Endothelial cell of umbilical vein (primary cell): Measurements from ENCODE around the gene ABCA3. TPM values are rescaled to one million over a fixed set of nuclear protein-coding genes. Genes with fewer than 3 reads are reported as not detected.

ENCODE experiments used
- BruUV-seq: library from RNA; stranded (reverse); fragments of 400-500 nt; replicated peaks from 2 replicates; lab custom pipeline; 2021; lab: Mats Ljungman, UMichigan
- CTCF ChIA-PET: fragments of 300-600, 350-600 bp; sonication (Branson Sonifier 250); formaldehyde crosslinking; loops from one replicate; lab custom pipeline; 2021; ENCODE audit warnings: antibody characterized with exemption, inconsistent platforms; lab: Charles Lee
- POLR2A ChIA-PET: fragments of 300-600, 350-600 bp; sonication (Branson Sonifier 250); formaldehyde crosslinking; loops from one replicate; lab custom pipeline; 2021; ENCODE audit warnings: antibody characterized with exemption, inconsistent platforms; lab: Charles Lee
- DNase-seq: peaks from one replicate; pipeline ENCODE4 v3.0.0-alpha.2; 2011; ENCODE audit warnings: low read depth, low spot score
- FAIRE-seq: peaks from 2 replicates; lab custom pipeline; 2011; peaks lifted over from hg19 to GRCh38; lab: Jason Lieb, UNC
- H2AFZ ChIP-seq: 2 replicates; pipeline ENCODE4 v1.6.0; 2012; ENCODE audit warnings: low read depth, low read length, control low read depth, inconsistent platforms
- H3K27ac ChIP-seq: 2 replicates; pipeline ENCODE4 v1.5.1; 2011; ENCODE audit warnings: low read depth, mild to moderate bottlenecking, control low read depth, low read length, moderate library complexity; ENCODE audit not compliant: insufficient read depth
- H3K27me3 ChIP-seq, 2 experiments: 2 replicates each; pipeline versions ENCODE4 v1.6.0 to v1.6.1; 2011; ENCODE audit warnings: low read length in 2 of 2, mixed read lengths in 1 of 2; ENCODE audit not compliant: control insufficient read depth in 2 of 2, insufficient read depth in 2 of 2
- H3K36me3 ChIP-seq, 2 experiments: 2 replicates in 1 of 2; 3 replicates in 1 of 2; pipeline ENCODE4 v1.5.1; 2011; ENCODE audit warnings: low read length in 2 of 2, mild to moderate bottlenecking in 1 of 2, moderate library complexity in 1 of 2; ENCODE audit not compliant: control insufficient read depth in 2 of 2, insufficient read depth in 2 of 2; ENCODE audit errors: extremely low read depth in 1 of 2
- H3K4me1 ChIP-seq: 3 replicates; pipeline ENCODE4 v1.5.1; 2011; ENCODE audit warnings: mild to moderate bottlenecking, low read length; ENCODE audit not compliant: control insufficient read depth, insufficient read depth; ENCODE audit errors: extremely low read depth
- H3K4me2 ChIP-seq: 2 replicates; pipeline ENCODE4 v1.6.1; 2011; ENCODE audit warnings: low read length, control low read depth, mixed read lengths; ENCODE audit not compliant: insufficient read depth
- H3K4me3 ChIP-seq, 3 experiments: fragments of 200-600 bp in 1 of 3; sonication (generic), shearing (Covaris generic) in 1 of 3; replicated peaks in 1 of 3; 2 replicates each; pipeline ENCODE4 v1.5.1; 2011 to 2016; ENCODE audit warnings: control low read depth in 3 of 3, low read length in 3 of 3, mild to moderate bottlenecking in 2 of 3, inconsistent platforms in 1 of 3, low read depth in 1 of 3, moderate library complexity in 1 of 3; ENCODE audit not compliant: insufficient read depth in 1 of 3
- H3K79me2 ChIP-seq: 2 replicates; pipeline ENCODE4 v1.6.0; 2012; ENCODE audit warnings: low read length, inconsistent platforms; ENCODE audit not compliant: control insufficient read depth, insufficient read depth
- H3K9ac ChIP-seq: replicated peaks from 2 replicates; pipeline ENCODE3; 2011; ENCODE audit warnings: low read length, control low read depth; ENCODE audit not compliant: insufficient read depth; ENCODE audit errors: extremely low read depth
- H3K9me1 ChIP-seq: replicated peaks from 3 replicates; pipeline ENCODE4 v1.6.0; 2011; ENCODE audit warnings: mild to moderate bottlenecking, low read length; ENCODE audit not compliant: control insufficient read depth, insufficient read depth; ENCODE audit errors: extremely low read depth
- H3K9me3 ChIP-seq: replicated peaks from 2 replicates; pipeline ENCODE4 v1.5.1; 2012; ENCODE audit warnings: low read length, inconsistent platforms; ENCODE audit not compliant: control insufficient read depth, insufficient read depth
- H4K20me1 ChIP-seq: replicated peaks from 2 replicates; pipeline ENCODE3; 2011; ENCODE audit warnings: mild to moderate bottlenecking, low read length; ENCODE audit not compliant: control insufficient read depth, insufficient read depth; ENCODE audit errors: extremely low read depth
- CTCF ChIP-seq, 2 donors: IDR thresholded peaks; 1 replicate in 1 of 2; 2 replicates in 1 of 2; pipeline ENCODE4 v1.5.1; 2011; ENCODE audit warnings: low read length in 2 of 2, mild to moderate bottlenecking in 2 of 2, moderate library complexity in 2 of 2, control low read depth in 1 of 2, inconsistent platforms in 1 of 2, low read depth in 1 of 2; ENCODE audit not compliant: insufficient read depth in 1 of 2; ENCODE audit errors: extremely low read depth in 1 of 2
- EZH2 ChIP-seq: IDR thresholded peaks from 2 replicates; pipeline ENCODE4 v1.6.1; 2012; ENCODE audit warnings: borderline replicate concordance, low read depth, mild to moderate bottlenecking, moderate library complexity, low read length, inconsistent platforms; ENCODE audit not compliant: severe bottlenecking
- FOS ChIP-seq: IDR thresholded peaks from 2 replicates; pipeline ENCODE4 v1.6.1; 2011; ENCODE audit warnings: mild to moderate bottlenecking, low read length, moderate library complexity, borderline replicate concordance; ENCODE audit not compliant: insufficient read depth
- GATA2 ChIP-seq: IDR thresholded peaks from 2 replicates; pipeline ENCODE4 v1.7.0; 2011; ENCODE audit warnings: low read depth, mild to moderate bottlenecking, moderate library complexity, mixed read lengths, low read length; ENCODE audit not compliant: insufficient read length, insufficient read depth
- JUN ChIP-seq: IDR thresholded peaks from 2 replicates; pipeline ENCODE4 v1.6.1; 2011; ENCODE audit warnings: borderline replicate concordance, low read depth; ENCODE audit not compliant: insufficient read length, insufficient read depth
- MAX ChIP-seq: IDR thresholded peaks from 2 replicates; pipeline ENCODE4 v1.6.1; 2011; ENCODE audit not compliant: insufficient read depth, insufficient read length
- MYC ChIP-seq: IDR thresholded peaks from one replicate; pipeline ENCODE4 v1.6.1; 2011; ENCODE audit warnings: mild to moderate bottlenecking, low read depth, low read length
- POLR2A ChIP-seq: IDR thresholded peaks from 2 replicates; pipeline ENCODE4 v1.6.1; 2012; ENCODE audit warnings: low read depth, mild to moderate bottlenecking, control low read depth, low read length
- POLR2AphosphoS5 ChIP-seq: IDR thresholded peaks from 2 replicates; pipeline ENCODE4 v1.6.1; 2012; ENCODE audit warnings: low read depth, mild to moderate bottlenecking, control low read depth, low read length, moderate library complexity; ENCODE audit not compliant: insufficient read depth
- dilution Hi-C: fragments of 300-500 bp; cut with MboI; formaldehyde crosslinking; loops from one replicate; pipeline ENCODE4 v1.15.0; 2019; ENCODE audit warnings: low sequenced_read_pairs; ENCODE audit not compliant: extremely low pct_ligation_motif_present
- intact Hi-C: fragments of 100-400 bp; cut with micrococcal nuclease; formaldehyde crosslinking; loops from one replicate; pipeline ENCODE4 v1.10.0; 2022
- polyA plus RNA-seq, 4 experiments: library from polyadenylated mRNA; depleted of rRNA in 3 of 4; stranded (reverse) in 3 of 4; unstranded in 1 of 4; fragments of >200 nt; gene quantifications; 2 replicates each; pipeline versions ENCODE4 v1.2.1 to v1.2.3, GENCODE V29; 2011 to 2012; ENCODE audit warnings: missing spikeins in 1 of 4
- total RNA-seq: library from RNA; stranded (reverse); gene quantifications from 2 replicates; pipeline ENCODE4 v1.2.3, GENCODE V29; 2021

Gene ABCA3
- total and polyA plus RNA-seq, 2 donors (not counting 3 experiments of a cell fraction or from before 2014, with no cell fraction given) = 13.5 to 36.0 TPM

- no peak overlapping the region for H3K27ac ChIP-seq
- H3K36me3 ChIP-seq = peaks cover 0 to 8% of the 10 kb centered on the region in 2 experiments
- H3K4me3 ChIP-seq = no peak overlapping the region
- no peak for TF ChIP-seq FOS
- TF ChIP-seq MAX = no peak
- TF ChIP-seq POLR2AphosphoS5 = no peak
- TF ChIP-seq MYC = no peak
- TF ChIP-seq JUN = no peak
- TF ChIP-seq POLR2A = no peak
- TF ChIP-seq CTCF (IDR thresholded peaks at IDR 0.05; ENCODE audit: extremely low read depth in 1 of 2, insufficient read depth in 1 of 2, low read depth in 1 of 2, low read length in 2 of 2) = no peak
- no peak for TF ChIP-seq EZH2
- no peak for TF ChIP-seq GATA2
- H3K4me2 ChIP-seq = no peak overlapping the region
- no peak overlapping the region for H2AFZ ChIP-seq
- FAIRE-seq (no peak), DNase-seq (no peak)
- H4K20me1 ChIP-seq = no peaks in the 10 kb centered on the region
- dilution Hi-C loops (no loop called here), intact Hi-C loops (loop anchor here (10.0 kb wide), 1 partner anchor 127 kb away; the partner anchor contains the start of gene CCNF)
- no peak overlapping the region for H3K9ac ChIP-seq
- ChIA-PET CTCF (interaction anchor here (0.7 to 1.0 kb wide), 4 partner anchors 9 to 204 kb away, joined by 3 to 5 read pairs (median 3); partner anchors contain the start of genes CCNF and TBC1D24), POLR2A (no interaction called here)
- H3K27me3 ChIP-seq = no peaks in the 10 kb centered on the region
- no peaks in the 10 kb centered on the region for H3K9me1 ChIP-seq
- BruUV-seq = no TSS peak
- no peaks in the 10 kb centered on the region for H3K79me2 ChIP-seq
- H3K4me1 ChIP-seq = no peaks in the 10 kb centered on the region
- no peaks in the 10 kb centered on the region for H3K9me3 ChIP-seq
Observed at GRCh38 chr16:2297506-2297860, 43.0 kb downstream of the ABCA3 start.
